ENCODE results near the gene SMIM24. TPM values are rescaled to one million over a fixed set of nuclear protein-coding genes. Genes with fewer than 3 reads are reported as not detected.
"Not testable (repeated sequence)": the region's sequence is repeated elsewhere in the genome, so short reads cannot be mapped to it uniquely, and the experiment has no call there.

The SMIM24 gene
- polyA plus RNA-seq, 1 donor, result 0.22 TPM

GRCh38 chr19:3433805-3434540, 46.4 kb downstream of the SMIM24 start:
- no peak for DNase-seq (ENCODE audit: low read depth)

GRCh38 chr19:3433313-3433712, 47.0 kb downstream of the SMIM24 start:
- DNase-seq (ENCODE audit: low read depth), result no peak

- no peak for DNase-seq (ENCODE audit: low read depth)
Observed at GRCh38 chr19:3431760-3432397, 48.4 kb downstream of the SMIM24 start.

- not testable (repeated sequence) for DNase-seq (ENCODE audit: low read depth)
Observed at GRCh38 chr19:3430366-3430680, 50.0 kb downstream of the SMIM24 start.

- no peak for DNase-seq (ENCODE audit: low read depth)
Observed at GRCh38 chr19:3426433-3426832, 53.9 kb downstream of the SMIM24 start.

Other genes starting within 250 kb of the SMIM24 start
- gene NFIC, start 113.9 kb downstream of the SMIM24 start, polyA plus RNA-seq (ENCODE audit: insufficient read length), result 35.4 TPM
- gene SMIM44, start 2.9 kb upstream of the SMIM24 start, polyA plus RNA-seq (ENCODE audit: insufficient read length), result not detected
- 6.8 TPM for gene DOHH, start 20.1 kb upstream of the SMIM24 start, polyA plus RNA-seq (ENCODE audit: insufficient read length)
- gene FZR1, start 25.8 kb upstream of the SMIM24 start, polyA plus RNA-seq (ENCODE audit: insufficient read length), result 26.9 TPM
- gene TEKTIP1, start 58.6 kb upstream of the SMIM24 start, polyA plus RNA-seq (ENCODE audit: insufficient read length), result 4.5 TPM
- gene MFSD12, start 77.1 kb upstream of the SMIM24 start, polyA plus RNA-seq (ENCODE audit: insufficient read length), result 25.2 TPM
- 34.1 TPM for gene HMG20B, start 92.4 kb upstream of the SMIM24 start, polyA plus RNA-seq (ENCODE audit: insufficient read length)
- 1.4 TPM for gene GIPC3, start 105.0 kb upstream of the SMIM24 start, polyA plus RNA-seq (ENCODE audit: insufficient read length)
- gene TBXA2R, start 126.3 kb upstream of the SMIM24 start, polyA plus RNA-seq (ENCODE audit: insufficient read length), result 1.7 TPM
- 18.9 TPM for gene CACTIN, start 146.3 kb upstream of the SMIM24 start, polyA plus RNA-seq (ENCODE audit: insufficient read length)
- 22.0 TPM for gene PIP5K1C, start 219.9 kb upstream of the SMIM24 start, polyA plus RNA-seq (ENCODE audit: insufficient read length)
- gene TJP3, start 227.9 kb upstream of the SMIM24 start, polyA plus RNA-seq (ENCODE audit: insufficient read length), result 0.46 TPM

All from forelimb muscle (tissue), 1 donor.